Activated CD4-positive, CD25-positive, alpha-beta regulatory T cell (primary cell): ENCODE measurements around the gene FRAS1.
"Not testable (repeated sequence)": the region's sequence is repeated elsewhere in the genome, so short reads cannot be mapped to it uniquely, and the experiment has no call there.

Experiments used
- DNase-seq, 4 experiments: peaks; one replicate each; lab custom pipeline; 2025; lab: John Stamatoyannopoulos, UW

Gene FRAS1, protein sequence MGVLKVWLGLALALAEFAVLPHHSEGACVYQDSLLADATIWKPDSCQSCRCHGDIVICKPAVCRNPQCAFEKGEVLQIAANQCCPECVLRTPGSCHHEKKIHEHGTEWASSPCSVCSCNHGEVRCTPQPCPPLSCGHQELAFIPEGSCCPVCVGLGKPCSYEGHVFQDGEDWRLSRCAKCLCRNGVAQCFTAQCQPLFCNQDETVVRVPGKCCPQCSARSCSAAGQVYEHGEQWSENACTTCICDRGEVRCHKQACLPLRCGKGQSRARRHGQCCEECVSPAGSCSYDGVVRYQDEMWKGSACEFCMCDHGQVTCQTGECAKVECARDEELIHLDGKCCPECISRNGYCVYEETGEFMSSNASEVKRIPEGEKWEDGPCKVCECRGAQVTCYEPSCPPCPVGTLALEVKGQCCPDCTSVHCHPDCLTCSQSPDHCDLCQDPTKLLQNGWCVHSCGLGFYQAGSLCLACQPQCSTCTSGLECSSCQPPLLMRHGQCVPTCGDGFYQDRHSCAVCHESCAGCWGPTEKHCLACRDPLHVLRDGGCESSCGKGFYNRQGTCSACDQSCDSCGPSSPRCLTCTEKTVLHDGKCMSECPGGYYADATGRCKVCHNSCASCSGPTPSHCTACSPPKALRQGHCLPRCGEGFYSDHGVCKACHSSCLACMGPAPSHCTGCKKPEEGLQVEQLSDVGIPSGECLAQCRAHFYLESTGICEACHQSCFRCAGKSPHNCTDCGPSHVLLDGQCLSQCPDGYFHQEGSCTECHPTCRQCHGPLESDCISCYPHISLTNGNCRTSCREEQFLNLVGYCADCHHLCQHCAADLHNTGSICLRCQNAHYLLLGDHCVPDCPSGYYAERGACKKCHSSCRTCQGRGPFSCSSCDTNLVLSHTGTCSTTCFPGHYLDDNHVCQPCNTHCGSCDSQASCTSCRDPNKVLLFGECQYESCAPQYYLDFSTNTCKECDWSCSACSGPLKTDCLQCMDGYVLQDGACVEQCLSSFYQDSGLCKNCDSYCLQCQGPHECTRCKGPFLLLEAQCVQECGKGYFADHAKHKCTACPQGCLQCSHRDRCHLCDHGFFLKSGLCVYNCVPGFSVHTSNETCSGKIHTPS (N-terminal part only)

DNA sequence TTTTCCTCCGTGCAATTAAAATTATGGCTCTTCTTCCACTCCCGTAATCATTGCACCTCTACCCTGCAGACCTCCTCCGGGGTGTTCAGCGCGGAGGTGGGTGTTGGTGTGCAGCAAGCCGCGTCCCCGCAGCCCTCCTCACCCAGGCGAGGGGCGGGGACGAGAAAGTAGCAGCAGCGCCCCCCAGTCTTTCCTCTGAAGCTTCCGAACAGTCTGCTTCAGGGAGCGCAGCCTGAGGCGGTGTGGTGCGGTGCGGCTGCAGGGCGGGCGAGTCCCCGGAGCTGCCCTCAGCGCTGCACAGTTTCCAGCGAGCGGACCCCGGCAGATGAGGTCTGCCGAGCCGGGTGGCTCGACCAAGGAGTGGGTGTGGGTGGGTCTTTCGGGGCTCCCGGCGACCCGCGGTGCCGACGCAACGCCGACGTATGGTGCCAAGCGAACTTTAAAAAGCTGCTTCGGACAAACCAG lies at the start of gene FRAS1:
FRAS1 (plus strand) TSS at position 189 of the 465 bp plus-strand sequence. CDS start 687 bp downstream, outside the sequence.
- DNase-seq = no peak

DNA sequence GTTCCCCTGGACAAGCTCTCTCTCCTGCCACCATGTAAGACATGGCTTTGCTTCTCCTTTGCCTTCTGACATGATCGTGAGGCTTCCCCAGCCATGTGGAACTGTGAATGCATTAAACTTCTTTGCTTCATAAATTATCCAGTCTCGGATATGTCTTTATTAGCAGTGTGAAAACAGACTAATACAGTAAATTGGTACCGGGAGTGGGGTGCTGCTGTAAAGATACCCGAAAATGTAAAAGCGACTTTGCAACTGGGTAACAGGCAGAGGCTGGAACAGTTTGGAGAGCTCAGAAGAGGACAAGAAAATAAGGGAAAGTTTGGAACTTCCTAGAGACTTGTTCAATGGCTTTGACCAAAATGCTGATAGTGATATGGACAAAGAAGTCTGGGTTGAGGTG lies 46.1 kb upstream of the FRAS1 start:
- not testable (repeated sequence) for DNase-seq

DNA sequence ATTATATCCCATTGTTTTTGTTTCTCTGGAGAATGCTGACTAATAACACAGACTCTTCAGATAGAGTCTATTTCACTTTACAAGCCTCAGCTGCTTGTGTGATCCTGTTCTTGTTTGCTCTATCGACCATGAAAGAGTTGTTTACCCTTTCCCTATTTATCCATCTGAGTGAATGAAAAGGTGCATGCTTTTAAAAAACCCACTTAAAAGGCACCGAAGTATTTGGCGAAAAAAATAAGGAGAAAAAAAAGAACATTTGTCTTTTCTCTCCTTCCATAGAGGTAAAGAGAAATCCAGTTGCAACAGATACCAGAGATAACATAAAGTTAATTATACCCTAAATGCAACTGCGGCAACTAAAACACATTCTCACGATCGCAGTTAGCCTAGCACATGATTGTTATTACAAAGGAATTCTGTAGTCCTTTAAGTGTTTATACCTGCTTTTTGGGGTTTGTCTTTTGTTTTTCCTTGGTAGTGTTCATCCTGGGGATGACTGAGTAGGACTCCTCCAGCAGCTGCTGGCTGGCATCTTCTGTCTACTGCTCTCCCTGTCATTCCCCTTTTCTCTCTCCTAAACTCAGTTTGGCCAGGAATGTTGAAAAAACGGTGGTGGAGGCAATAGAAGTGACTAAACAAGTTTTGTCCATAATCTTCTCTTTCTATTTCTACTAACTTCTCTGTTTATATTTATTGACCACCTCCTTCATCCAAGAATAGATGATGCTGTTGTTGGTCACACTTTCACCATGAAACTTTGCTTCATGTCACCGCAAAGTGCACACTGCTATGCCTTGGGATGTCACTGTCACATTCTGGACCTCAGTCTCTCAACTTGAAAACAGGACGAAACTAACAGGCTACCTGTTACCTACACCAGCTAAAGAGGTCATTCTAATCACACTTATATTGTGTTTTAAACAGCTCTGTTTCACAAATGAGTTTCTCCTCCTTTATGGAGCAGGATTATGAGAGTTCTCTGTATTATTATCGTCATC lies 41.9 kb upstream of the FRAS1 start:
- DNase-seq = no peak

DNA sequence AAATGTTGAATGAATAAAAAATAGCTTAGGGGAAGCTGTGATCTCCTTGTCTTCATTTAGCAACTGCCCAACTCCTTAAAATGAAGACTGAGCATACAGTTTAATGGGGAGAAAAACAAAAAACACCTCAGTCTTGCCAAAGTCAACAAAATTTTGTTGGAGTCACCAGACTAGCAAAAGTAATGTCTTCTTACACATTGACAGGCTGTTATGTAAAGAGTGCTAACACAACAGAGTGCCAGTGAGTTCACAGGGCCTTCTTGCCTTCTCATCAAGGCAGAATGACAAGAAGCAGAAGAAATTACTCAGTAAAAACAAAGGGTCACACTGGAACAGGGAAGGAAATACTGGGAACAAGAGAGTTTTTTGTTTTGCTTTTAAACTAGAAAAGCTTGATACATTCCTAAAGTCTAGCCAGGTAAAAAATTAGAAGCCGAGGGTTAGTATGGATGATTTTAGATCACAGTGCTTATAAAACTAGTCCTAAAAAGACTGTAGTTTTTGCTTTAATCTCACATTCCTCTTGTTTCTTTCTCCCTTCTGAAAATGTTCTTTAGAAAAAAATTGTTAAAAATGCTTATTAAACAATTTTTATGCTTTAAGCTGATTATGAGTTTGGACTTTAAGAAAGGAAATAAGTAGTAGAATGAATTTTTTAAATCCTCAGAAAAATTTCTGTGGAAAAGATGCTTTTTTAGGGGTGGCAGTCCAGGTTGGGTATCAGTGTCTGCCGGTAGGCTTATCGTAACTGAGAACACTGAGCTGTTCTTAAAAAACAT lies 38.7 kb upstream of the FRAS1 start:
- DNase-seq = no peak

DNA sequence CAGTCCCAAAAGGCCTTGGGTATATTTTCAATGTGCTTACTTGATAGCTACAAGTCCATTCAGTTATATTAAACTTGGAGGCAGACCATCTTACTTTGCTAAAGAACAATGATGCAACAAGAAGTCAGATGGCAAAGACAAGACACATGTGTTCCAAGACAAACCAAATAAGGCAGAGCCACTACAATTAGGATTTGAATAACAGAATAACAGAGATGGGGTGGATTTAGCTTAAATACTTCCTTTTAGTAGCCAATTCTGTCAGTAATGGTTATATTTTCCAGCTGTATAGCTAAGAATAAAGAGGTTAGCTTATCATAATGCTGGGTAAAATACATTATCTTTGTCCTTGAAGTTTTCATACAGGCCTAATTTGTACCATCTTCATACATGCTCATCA lies 37.7 kb upstream of the FRAS1 start:
- DNase-seq = no peak

DNA sequence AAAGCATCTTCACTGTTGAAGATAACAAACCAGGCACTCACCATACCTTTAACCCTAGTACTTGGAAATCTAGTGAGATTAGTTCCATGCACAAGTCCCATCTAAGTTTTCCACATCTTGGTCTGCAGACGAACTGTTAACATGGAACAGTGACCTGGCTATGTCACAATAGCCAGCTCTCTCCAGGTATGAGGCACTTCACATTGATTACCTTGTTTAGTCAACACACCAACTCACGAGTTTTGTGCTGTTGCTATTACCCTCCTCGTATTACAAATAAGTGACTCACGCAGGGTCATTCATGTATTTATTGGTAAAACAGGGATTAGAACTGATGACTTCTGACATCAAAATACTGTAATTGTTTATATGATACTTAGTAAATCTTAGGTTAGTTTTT lies 36.4 kb upstream of the FRAS1 start:
- no peak for DNase-seq

DNA sequence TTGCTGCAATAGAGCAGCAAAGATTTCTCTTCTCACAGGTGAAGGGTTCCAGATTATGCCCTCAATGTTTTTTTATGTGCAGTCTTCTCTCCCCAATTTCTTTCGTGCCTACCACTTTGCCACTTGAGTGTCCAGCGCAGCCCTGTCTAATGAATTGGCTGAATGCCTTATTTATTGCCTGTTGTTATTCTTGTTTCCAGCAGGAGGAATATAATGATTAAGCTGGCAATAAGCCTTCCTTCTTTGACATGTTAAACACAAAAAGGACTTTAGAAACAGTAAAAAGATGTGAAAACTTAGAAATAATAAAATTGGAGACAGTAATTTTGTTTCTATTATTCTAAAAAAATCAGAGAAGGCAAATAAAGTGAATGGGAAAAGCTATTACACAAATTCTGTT lies 34.6 kb upstream of the FRAS1 start:
- no peak for DNase-seq

DNA sequence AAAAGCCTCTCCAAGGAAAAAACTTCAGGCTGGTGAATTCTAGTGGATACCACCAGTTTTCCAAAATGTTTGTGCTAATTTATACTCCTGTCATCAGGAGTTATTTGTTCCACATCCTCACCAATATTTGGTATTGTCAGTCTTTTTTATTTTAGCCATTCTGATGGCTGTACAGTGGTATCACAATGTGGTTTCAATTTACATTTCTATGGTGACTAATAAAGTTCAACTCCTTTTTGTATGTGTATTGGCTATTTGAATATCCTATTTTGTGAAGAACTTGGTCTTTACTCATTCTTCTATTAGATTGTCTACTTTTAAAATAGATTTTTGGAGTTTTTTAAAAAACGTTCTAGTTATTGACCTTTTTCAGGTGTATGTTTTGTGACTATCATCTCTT lies 33.0 kb upstream of the FRAS1 start:
- DNase-seq = no peak

DNA sequence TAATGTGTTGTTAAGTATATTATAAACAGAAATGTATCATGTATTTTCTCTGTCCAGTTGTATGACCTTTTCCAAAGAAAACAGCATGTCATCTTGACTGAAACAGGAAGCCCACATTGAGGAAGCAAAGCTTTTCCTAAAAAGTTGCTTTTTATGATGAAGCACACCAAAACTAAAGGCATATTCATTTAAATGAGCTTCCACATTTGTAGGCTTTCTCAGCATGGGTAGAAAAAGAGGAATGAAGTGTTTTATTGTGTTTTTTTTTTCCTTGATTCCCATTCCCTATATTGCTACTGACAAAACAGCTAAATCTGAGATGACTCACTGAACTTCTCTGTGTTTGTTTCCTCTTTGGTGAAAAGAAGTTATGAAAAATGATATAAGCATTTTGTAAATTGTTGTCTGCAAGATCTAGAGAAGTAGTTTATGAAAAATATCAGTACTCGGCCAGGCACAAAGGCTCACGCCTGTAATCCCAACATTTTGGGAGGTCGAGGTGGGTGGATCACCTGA lies 32.5 kb upstream of the FRAS1 start:
- no peak for DNase-seq

DNA sequence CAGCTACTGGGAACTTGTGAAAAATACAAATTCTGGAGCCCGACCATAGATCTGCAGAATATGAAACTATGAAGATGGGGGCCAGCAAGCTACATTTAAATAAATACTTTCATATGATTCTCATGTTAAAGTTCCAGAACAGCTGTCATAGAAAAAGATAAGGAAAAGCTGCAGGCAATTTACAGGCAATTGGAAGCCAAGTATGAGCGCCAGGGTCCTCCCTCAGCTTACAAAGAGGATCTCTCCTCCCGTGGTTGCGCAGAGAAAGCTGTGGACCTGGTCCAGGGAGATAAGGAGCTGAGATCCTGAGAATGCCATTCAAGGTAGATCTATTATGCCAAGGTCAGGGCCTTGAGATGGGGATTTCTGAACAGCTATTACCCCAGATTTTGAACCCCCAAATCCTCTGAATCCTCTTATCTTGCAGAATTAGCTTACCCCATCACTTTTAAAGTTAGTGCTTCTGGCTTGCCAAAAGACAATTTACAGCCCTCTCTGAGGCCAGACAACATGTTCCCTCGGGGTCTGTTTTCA lies 25.6 kb upstream of the FRAS1 start:
- no peak for DNase-seq

DNA sequence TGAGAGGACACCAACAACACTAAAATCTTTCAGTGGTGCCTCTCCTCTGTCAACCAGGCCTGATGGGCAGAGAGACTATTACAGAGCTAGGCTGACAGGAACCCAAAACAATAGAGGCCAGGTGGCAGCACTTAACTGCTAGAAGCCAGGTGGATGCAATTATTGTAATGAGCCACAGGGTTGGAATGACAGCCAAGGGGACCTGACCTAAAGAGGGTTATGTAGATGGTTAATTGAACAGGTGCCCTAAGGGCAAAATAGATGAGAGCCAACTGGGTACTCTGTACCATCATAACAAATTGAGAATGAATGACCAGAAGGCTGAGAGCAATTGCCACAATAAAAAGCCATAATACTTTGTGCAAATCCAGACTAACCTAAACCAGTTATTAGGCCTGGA lies 24.7 kb upstream of the FRAS1 start:
- DNase-seq = no peak

DNA sequence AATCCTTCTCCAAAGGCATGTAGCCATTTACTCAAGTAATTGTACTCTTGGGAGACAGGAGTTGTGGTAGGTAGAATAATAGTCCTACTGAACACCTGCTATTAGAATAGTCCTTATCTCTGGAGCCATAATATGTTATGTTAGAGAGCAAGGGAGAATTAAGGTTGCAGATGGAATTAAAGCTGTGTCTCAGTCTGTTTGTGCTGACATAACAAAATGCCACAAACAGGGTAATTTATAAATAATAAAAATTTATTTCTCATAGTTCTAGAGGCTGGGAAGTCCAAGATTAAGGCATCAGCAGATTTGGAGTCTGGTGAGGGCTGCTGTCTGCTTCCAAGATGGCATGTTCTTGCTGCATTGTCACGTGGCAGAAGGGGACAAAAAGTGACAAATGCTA lies 24.2 kb upstream of the FRAS1 start:
- no peak for DNase-seq

DNA sequence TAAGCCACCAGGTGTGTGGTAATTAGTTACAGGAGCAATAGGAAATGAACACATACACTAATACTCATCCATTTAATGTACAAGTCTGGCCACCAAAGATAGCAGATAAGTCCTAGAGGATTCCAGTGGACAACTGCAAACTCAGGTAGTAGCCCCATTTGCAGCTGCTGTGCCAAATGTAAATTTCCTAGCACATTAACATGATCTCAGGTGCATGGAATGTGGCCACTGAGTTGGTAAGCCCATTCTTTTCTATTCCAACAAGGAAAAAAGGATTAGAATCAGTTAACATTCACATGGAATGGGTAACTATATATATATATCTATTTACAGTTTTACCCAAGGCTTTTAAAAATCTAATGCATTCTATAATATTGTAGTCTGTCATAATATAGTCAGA lies 23.3 kb upstream of the FRAS1 start:
- DNase-seq = no peak

DNA sequence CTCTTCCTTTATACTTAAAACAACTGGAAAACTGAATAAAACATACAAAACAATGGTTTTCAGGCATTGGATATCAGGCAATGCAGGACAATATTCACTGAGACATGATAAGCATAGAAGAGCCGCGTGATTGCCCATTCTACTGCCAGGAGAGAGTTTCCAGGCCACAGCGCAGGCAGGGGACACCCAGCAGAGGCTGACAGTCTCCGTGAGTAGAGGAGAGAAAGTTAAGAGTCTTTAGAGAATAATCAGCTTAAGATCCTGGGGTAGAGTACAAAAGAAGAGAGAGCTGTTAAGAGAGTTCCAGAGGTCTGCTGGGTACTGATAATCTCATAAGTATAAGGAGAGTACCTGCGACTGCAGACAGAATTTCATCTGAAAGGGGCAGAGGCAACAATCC lies 18.4 kb upstream of the FRAS1 start:
- DNase-seq = no peak

DNA sequence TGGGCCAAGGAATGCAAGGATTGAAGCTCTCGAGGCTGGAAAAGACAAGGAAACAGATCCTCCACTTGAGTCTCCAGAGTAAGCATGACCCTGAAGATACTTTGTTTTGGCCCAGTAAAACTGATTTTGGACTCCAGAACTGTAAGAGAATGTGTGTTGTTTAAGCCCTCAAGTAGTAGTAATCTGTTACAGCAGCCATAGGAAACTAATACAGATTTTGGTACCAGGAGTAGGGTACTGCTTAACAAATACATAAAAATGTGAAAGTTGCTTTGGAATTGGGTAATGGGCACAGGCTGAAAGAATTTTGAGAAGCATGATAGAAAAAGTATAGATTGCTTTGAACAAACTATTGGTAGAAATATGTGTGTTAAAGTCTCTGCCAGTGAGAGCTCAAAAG lies 17.4 kb upstream of the FRAS1 start:
- no peak for DNase-seq

DNA sequence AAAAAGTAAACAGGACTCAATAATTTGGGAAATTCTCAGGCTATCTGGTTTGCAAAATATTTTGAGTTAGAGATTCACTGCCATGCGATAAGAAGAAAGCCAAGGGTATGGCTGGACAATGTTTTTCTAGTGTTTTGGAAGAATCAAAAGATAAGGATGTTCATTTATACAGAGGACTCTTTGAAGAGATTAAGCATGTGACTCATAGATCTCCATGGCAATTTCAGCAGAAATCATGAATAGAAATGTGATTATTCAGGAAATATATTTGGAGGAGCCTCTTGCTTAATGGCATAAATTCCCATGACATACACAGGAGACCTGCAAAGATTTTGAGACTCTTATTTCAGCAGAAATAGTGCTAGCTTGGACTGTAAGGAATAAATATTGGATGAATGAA lies 16.7 kb upstream of the FRAS1 start:
- no peak for DNase-seq

DNA sequence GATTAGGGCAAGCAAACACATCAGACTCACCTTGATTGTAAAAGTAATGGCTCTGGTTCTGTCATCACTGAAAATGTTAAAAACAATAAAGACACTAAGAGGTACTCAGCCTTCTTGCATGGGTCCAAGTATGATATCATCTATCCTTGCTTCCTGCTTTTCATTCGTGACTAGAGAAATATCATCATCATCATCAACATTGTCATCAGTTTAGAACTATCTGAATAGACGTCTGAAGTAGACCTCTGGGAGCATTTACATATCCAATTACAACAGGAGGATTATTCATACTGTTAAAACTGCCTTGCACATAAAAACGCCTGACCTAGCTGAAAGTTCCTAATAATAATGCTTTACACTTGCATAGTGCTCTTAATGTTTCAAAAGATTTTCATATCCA lies 9.8 kb upstream of the FRAS1 start:
- no peak for DNase-seq

DNA sequence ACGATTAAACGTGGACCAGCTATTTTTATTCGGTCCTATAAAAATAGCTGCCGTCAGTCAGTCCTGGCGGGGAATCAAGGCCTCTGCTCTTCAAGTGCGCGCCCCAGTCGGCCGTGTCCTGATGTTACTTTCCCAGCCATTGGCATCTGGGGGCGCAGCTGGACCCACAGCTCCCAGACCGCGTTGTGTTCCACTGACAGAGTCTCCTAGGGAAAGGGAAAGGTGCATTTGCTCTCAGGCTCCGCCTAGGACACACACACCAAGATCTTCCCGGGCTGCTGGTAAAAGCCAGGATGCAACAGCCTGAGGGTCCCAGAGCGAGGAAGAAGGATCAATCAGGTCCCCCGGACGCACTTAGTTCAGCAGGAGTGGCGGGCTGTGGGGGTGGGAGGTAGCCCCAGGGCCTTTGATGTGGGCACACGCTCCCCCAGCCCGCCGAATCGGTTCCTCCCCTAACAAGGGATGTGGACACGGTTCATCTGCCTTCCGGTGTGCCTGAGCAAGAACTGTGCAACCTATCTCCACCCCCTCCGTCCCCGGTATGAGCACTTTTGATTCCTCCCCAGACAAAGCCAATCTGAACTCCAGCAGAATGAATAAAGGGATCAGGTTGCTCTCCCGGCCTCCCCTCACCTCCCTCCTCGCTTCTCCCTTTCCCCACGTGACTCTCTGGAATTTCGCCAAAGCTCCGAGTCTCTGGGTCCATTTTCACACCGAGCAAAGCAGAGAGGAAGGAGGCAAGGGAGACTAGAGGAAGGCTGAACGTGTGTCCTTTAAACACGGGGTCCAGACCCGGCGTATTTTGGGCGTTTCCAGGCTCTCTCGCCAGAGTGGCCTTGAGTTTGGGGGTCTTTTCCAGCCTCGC lies 626 bp upstream of the FRAS1 start:
- DNase-seq = no peak
